ENCODE results near the gene ACP7. TPM values are rescaled to one million over a fixed set of nuclear protein-coding genes. Genes with fewer than 3 reads are reported as not detected.

ACP7 gene
- total and polyA plus RNA-seq, 2 of the 8 experiments (the other 6 are each of a cell fraction or from before 2014, with no cell fraction given): 0.27 to 0.50 TPM

GRCh38 chr19:39098365-39099269, 14.4 kb downstream of the ACP7 start:
- Histone ChIP-seq H3K9me3 (ENCODE audit: insufficient read depth in 2 of 2, low read depth in 1 of 2, low read length in 1 of 2) (no peaks in the 10 kb centered on the region), H4K5ac (ENCODE audit: insufficient read length, low read depth, low read length) (no peak overlapping the region), H3K79me1 (ENCODE audit: low read depth, low read length) (no peaks in the 10 kb centered on the region), H3K14ac (ENCODE audit: insufficient read length) (no peak overlapping the region), H3K18ac (ENCODE audit: extremely low read depth, low read length) (no peak overlapping the region), H2BK12ac (ENCODE audit: low read depth, low read length) (no peak overlapping the region), H2BK5ac (ENCODE audit: low read depth, low read length) (no peak overlapping the region), H3K27ac (ENCODE audit: low read depth, low read length) (no peak overlapping the region), H3K4me2 (ENCODE audit: insufficient read depth in 1 of 2, low read depth in 2 of 2, low read length in 2 of 2) (peak overlapping the region; percentile 54 to 60), H3K27me3 (replicated peaks in 1 of 4; ENCODE audit: control insufficient read depth in 3 of 4, extremely low read depth in 1 of 4, insufficient read depth in 3 of 4, low read length in 3 of 4) (peaks cover 0 to 9% (median 6%) of the 10 kb centered on the region in 4 experiments; a peak in 5 of 7 replicates), H3K56ac (replicated peaks; ENCODE audit: insufficient read length, low read depth, low read length) (no peak overlapping the region), H2AK5ac (ENCODE audit: low read depth, low read length) (no peak overlapping the region), H3K79me2 (ENCODE audit: control insufficient read depth in 1 of 2, insufficient read depth in 2 of 2, low read length in 2 of 2) (no peaks in the 10 kb centered on the region), H3K23ac (ENCODE audit: insufficient read length) (no peak overlapping the region), H3K4ac (replicated peaks; ENCODE audit: insufficient read length, low read depth, low read length) (no peak overlapping the region), H2BK120ac (replicated peaks; ENCODE audit: low read depth, low read length) (no peak overlapping the region), H3K4me1 (replicated peaks in 1 of 4; ENCODE audit: control insufficient read depth in 3 of 4, insufficient read depth in 4 of 4, low read length in 3 of 4) (no peaks in the 10 kb centered on the region), H2AFZ (ENCODE audit: low read length) (no peak overlapping the region; the same call in 1 of the 2 replicates), H3K4me3 (ENCODE audit: extremely low read depth in 1 of 4, insufficient read depth in 2 of 4, low read depth in 3 of 4, low read length in 4 of 4) (peak overlapping the region; percentile 19 to 59 (median 29); a peak in 6 of 8 replicates), H3K23me2 (ENCODE audit: low read depth, low read length) (no peaks in the 10 kb centered on the region), H4K91ac (replicated peaks; ENCODE audit: insufficient read length, low read length) (no peak overlapping the region), H3K9ac (replicated peaks in 1 of 4; ENCODE audit: extremely low read depth in 1 of 4, low read depth in 3 of 4, low read length in 3 of 4) (no peak overlapping the region), H2BK20ac (ENCODE audit: low read length) (no peak overlapping the region), H3K36me3 (ENCODE audit: control insufficient read depth in 2 of 4, insufficient read depth in 4 of 4, low read length in 3 of 4) (no peaks in the 10 kb centered on the region), H4K20me1 (replicated peaks in 1 of 2; ENCODE audit: control insufficient read depth in 1 of 2, insufficient read depth in 2 of 2, low read length in 2 of 2) (no peaks in the 10 kb centered on the region), H2BK15ac (ENCODE audit: low read length) (no peak overlapping the region), H4K8ac (ENCODE audit: extremely low read depth, insufficient read depth, low read length) (peak overlapping the region; percentile 25; the same call in 1 of the 2 replicates)
- POLR2A ChIA-PET (ENCODE audit: partially characterized antibody): interaction anchor here (0.6 to 1.6 kb wide), 4 partner anchors 9 to 250 kb away, joined by 3 to 5 read pairs (median 3); no protein-coding TSS in a partner anchor
- DNase-seq (ENCODE audit: low read depth in 1 of 2, low spot score in 2 of 2) (peak in 1 of 2 experiments; percentile 51), FAIRE-seq (no peak)
- CTCF ChIA-PET (ENCODE audit: partially characterized antibody): interaction anchor here (0.6 to 2.2 kb wide), 8 partner anchors 9 to 945 kb away, joined by 3 to 7 read pairs (median 4); partner anchors contain the start of gene SYCN
- TF ChIP-seq RXRA (IDR thresholded peaks at IDR 0.05; ENCODE audit: insufficient read depth, low read depth, low read length) (no peak), ATF2 (IDR thresholded peaks at IDR 0.05; ENCODE audit: low read length) (no peak), KDM4A (IDR thresholded peaks at IDR 0.05; ENCODE audit: low read depth, low read length, severe bottlenecking) (peak; percentile 33), POU5F1 (IDR thresholded peaks at IDR 0.05; ENCODE audit: low read depth, low read length) (no peak), BCL11A (IDR thresholded peaks at IDR 0.05; ENCODE audit: low read depth in 2 of 2, low read length in 2 of 2) (no peak), MAFK (IDR thresholded peaks at IDR 0.05; ENCODE audit: low read depth, low read length) (no peak), EZH2 (IDR thresholded peaks at IDR 0.05; ENCODE audit: low read depth, low read length, severe bottlenecking) (peak; percentile 33)
- TF ChIP-seq, protein P1, sequence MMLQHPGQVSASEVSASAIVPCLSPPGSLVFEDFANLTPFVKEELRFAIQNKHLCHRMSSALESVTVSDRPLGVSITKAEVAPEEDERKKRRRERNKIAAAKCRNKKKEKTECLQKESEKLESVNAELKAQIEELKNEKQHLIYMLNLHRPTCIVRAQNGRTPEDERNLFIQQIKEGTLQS (IDR thresholded peaks at IDR 0.05; ENCODE audit: insufficient read depth, low read depth, low read length): no peak
- WGBS, 2 experiments (ENCODE audit: extremely low coverage in 1 of 2, insufficient coverage in 1 of 2, insufficient read length in 1 of 2, insufficient replicate concordance in 2 of 2, low coverage in 1 of 2, low lambda C conversion rate in 2 of 2, missing lambda C conversion rate in 1 of 2): 58% methylated on average over 27 of the region's 53 CpGs; no CpG with 5 or more reads in 1 of the 2 experiments
